Caki2 (cell line): ENCODE measurements around the gene KCNA10. TPM values are rescaled to one million over a fixed set of nuclear protein-coding genes. Genes with fewer than 3 reads are reported as not detected.
A peak's percentile ranks its signal among the peaks of the same experiment; 100 is the strongest.

Source experiments
- DNase-seq: peaks from one replicate; pipeline ENCODE4 v3.0.0-alpha.2; 2015; ENCODE audit warnings: low read depth
- in situ Hi-C: cut with HindIII; loops from 2 replicates; pipeline ENCODE4 v1.10.0; 2016; ENCODE audit warnings: low sequenced_read_pairs, low pct_unique_long_range_greater_than_20kb, mixed read lengths
- total RNA-seq: library from RNA; depleted of rRNA; stranded (reverse); fragments of >200 nt; shearing (Covaris generic); gene quantifications from 2 replicates; pipeline ENCODE4 v1.2.3, GENCODE V29; 2014; ENCODE audit warnings: low replicate concordance

KCNA10 gene
- total RNA-seq, 1 experiment from 2014 or later = not detected

- no peak for DNase-seq
- in situ Hi-C loops = no loop called here
Measured at GRCh38 chr1:110508028-110508940, 10.7 kb downstream of the KCNA10 start.

DNA sequence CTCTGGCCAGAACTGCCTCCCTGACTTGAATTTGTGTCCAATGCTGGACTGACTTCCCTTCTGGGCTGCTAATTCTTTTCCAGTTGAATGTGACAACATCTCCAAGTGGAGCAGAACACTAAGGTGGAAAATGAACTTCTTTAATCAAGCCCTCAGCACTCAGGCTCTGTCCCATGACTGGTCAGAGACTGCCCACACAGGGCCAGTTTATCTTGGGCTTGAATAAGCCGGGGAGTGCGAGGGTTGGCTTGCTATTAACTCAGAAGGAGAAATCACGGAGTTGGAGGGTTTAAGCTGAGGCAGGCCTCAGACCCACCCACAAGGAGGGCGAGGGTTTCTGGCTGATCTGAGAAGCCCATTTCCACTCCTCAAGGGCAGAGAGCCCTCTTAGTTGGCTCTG lies 12.4 kb downstream of the KCNA10 start:
- in situ Hi-C loops = no loop called here
- no peak for DNase-seq

- no peak for DNase-seq
- in situ Hi-C loops = no loop called here
Measured at GRCh38 chr1:110505596-110505995, 13.4 kb downstream of the KCNA10 start.

- in situ Hi-C loops = no loop called here
- no peak for DNase-seq
Measured at GRCh38 chr1:110504226-110504625, 14.7 kb downstream of the KCNA10 start.

DNA sequence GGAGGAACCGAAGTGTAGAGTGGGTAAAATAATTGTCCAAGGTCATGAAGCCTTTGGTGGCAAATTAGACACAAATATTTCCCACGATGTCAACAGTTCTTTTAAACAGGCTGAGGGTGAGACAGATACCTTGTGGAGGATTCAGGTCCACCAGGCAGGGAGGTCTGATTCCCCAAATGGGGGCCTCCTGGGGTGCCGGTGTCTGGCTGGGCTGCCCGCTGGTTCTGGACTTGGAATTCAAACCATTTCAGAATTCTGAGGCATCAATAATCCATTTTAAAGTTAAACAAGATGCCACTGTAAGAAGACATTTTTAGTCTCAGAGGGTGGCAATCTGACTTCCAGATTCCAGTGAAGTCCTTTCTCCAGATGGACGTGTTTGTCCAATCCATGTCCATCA lies 15.5 kb downstream of the KCNA10 start:
- in situ Hi-C loops = no loop called here

GRCh38 chr1:110502402-110503151 lies 16.4 kb downstream of the KCNA10 start:
- DNase-seq = no peak
- in situ Hi-C loops = no loop called here

More for the DNA sequence above, 15.5 kb downstream of the KCNA10 start:
- no peak for DNase-seq

DNA sequence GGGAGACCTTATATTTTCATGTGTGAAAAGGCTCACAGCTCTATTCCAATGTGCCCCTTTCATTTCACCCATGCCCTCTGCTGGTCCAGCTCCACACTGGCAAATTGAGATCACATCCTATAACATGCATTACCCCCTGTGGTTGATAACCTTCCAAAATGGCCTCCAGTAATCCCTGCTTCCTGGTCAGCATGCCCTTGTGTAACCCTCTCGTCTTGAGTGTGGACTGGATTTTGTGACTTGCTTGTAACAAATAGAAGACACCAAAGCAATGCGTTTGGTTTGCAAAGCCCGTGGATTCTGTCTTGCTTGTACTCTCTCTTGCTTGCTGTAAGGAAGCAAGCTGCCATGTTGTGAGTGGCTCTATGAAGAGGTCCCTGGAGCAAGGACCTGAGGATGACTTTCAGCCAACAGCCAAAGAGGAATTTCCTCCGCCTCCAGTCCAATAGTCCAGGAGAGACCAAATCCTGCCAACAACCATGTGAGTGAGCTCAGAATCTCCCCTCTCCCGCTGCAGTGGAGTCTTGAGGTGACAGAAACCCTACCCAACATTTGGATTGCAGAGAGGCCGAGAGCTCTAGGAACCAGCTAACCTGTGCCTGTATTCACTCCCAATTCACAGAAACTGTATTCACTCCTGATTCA lies 17.4 kb downstream of the KCNA10 start:
- no peak for DNase-seq
- in situ Hi-C loops = no loop called here

- in situ Hi-C loops = no loop called here
- DNase-seq = no peak
Measured at GRCh38 chr1:110498270-110498669, 20.7 kb downstream of the KCNA10 start.

- peak; percentile 51 for DNase-seq
- in situ Hi-C loops = no loop called here
Measured at GRCh38 chr1:110495926-110496600, 22.9 kb downstream of the KCNA10 start.

DNA sequence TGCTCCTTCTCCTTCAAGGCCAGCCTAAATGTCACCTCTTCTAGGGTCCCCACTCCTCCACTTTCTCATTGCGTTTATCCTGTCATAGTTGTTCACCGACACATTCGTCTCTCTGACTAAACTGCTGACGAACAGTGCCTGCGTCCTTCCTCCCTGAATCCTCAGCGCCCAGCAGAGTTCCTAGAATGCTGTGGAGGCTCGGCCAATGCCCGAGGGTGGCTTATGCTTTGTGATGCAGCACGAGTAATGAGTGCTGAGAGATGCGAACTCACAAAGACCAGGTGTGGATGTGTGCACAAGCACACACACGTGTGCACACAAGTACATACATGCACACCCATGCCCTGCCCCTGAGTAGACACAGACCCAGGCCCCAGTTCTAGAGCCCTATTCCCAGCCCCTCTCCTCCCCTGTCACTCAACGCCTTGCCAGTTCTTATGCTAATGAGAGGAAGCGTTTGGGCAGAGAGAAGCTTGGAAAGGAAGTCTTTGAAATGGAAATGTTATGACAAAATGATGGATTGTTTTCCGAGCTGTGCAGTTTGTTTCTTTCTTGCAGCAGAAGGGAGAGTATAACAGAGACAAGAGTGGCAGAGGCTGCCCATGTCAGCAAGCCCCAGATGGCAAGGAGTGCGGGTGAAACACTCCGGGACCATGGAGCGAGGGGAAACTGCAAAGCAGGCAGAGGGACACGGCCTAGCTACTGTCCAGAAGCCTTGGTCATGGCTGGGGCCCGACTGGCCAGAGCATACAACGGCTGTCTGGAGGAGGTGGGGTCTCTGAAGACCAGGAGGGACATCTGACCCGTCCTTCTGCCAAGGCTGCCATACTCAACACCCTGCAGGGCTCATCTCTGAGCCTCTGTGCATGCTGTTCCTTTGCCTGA lies 24.2 kb downstream of the KCNA10 start:
- no peak for DNase-seq
- in situ Hi-C loops = no loop called here

- in situ Hi-C loops = no loop called here
- DNase-seq = no peak
Measured at GRCh38 chr1:110494036-110494435, 24.9 kb downstream of the KCNA10 start.

GRCh38 chr1:110493059-110493699 lies 25.8 kb downstream of the KCNA10 start:
- DNase-seq = no peak
- in situ Hi-C loops = no loop called here

DNA sequence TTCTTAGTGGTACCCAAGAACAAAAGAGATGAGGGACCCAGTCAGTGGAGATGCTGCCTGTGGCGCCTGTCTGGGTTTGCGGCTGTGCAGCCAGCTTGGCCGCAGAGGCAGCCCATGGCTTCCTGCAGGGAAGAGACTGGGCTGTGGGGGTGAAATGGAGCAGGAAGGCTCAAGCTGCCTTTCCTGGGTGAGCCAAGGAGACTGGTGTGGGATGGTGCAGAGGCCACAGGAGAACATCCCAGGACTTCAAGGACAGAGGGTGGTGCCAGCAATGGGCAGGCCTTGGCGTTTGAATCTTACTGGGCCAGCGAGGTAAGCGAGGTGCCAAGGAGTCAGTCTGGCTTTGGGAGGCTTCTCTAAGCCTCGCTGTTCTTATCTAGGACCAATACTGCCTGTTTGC lies 26.4 kb downstream of the KCNA10 start:
- in situ Hi-C loops = no loop called here
- DNase-seq = no peak

- no peak for DNase-seq
- in situ Hi-C loops = no loop called here
Measured at GRCh38 chr1:110490791-110491451, 28.1 kb downstream of the KCNA10 start.

- no peak for DNase-seq
- in situ Hi-C loops = no loop called here
Measured at GRCh38 chr1:110489973-110490542, 28.9 kb downstream of the KCNA10 start.

GRCh38 chr1:110489406-110489805 lies 29.6 kb downstream of the KCNA10 start:
- in situ Hi-C loops = no loop called here
- DNase-seq = no peak
